HG03521 (cell line): ENCODE results near the gene PDIA2.
"Not testable (repeated sequence)": the region's sequence is repeated elsewhere in the genome, so short reads cannot be mapped to it uniquely, and the experiment has no call there.

Experiments
- ATAC-seq: cut with Tn5 transposase; IDR thresholded peaks from one replicate; pipeline ENCODE4 v1.9.1; 2021; ENCODE audit warnings: mild to moderate bottlenecking, moderate library complexity; ENCODE audit not compliant: unreplicated experiment

Gene PDIA2

GRCh38 chr16:324451-325334, 41.7 kb downstream of the PDIA2 start:
- no peak for ATAC-seq

GRCh38 chr16:325375-326145, 42.6 kb downstream of the PDIA2 start:
- ATAC-seq, result no peak

- ATAC-seq, result no peak
These were observed 47.8 kb downstream of the PDIA2 start for GRCh38 chr16:330741-331140.

GRCh38 chr16:331181-331814, 48.3 kb downstream of the PDIA2 start:
- not testable (repeated sequence) for ATAC-seq

GRCh38 chr16:333406-334094, 50.6 kb downstream of the PDIA2 start:
- no peak for ATAC-seq

DNA sequence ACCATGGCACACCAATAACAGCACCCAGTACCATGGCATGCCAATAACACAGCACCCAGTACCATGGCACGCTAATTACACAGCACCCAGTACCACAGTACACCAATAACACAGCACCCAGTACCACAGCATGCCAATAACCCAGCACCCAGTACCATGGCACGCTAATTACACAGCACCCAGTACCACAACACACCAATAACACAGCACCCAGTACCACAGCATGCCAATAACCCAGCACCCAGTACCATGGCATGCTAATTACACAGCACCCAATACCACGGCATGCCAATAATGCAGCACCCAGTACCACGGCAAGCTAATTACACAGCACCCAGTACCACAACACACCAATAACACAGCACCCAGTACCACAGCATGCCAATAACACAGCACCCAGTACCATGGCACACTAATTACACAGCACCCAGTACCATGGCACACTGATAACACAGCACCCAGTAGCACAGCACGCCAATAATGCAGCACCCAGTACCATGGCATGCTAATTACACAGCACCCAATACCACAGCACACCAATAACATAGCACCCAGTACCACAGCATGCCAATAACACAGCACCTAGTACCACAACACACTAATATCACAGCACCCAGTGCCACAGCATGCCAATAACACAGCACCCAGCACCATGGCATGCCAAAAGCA, 51.3 kb downstream of the PDIA2 start:
- ATAC-seq, result not testable (repeated sequence)

DNA sequence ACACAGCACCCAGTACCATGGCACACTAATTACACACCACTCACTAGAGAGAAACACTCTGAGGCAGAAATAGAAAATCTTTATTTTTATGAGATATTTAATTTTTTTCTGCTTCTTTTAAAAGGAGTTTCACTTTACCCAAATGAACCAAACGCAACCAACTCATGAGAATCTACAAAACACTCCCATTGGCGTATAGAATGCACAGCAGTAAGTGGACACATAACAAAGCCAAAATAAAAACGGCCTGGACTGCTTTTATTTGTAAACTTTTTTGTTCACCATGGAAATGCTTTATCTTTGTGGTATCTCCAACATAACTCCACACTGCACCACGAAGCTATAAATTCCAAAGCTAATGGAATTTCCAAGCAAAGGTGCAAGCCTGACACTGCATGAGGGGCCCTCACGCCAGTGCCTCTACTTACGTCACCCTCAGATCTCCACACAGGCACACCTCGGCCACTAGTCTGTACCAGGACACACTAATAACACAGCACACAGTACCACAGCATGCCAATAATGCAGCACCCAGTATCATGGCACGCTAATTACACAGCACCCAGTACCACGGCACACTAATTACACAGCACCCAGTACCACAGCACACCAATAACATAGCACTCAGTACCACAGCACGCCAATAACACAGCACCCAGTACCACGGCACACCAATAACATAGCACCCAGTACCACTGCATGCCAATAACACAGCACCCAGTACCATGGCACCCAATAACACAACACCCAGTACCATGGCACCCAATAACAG, 52.1 kb downstream of the PDIA2 start:
- ATAC-seq, result not testable (repeated sequence)

DNA sequence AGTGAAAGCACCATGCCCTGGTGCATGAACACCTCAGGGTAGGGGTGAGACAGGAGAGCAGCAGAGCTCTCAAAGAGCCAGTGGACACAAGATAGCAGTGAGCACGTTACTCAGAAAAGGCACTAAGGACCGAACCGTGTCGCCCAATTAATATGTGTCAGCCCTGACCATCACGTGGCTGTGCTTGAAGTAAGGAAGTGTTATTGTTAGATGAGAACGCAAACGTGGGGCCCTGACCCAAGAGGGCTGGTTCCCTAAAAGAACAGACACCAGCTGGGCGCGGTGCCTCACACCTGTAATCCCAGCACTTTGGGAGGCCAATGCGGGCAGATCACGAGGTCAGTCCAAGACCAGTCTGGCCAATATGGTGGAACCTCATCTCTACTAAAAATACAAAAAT, 53.3 kb downstream of the PDIA2 start:
- no peak for ATAC-seq
